ENCODE results near the gene RRM1. TPM values are rescaled to one million over a fixed set of nuclear protein-coding genes. Genes with fewer than 3 reads are reported as not detected.

The RRM1 gene
- total and polyA plus RNA-seq, 4 donors, result 8.0 to 69.9 (median 16.3) TPM

GRCh38 chr11:4065601-4066377, 28.8 kb upstream of the RRM1 start:
- no peak for DNase-seq (ENCODE audit: low spot score)
- no peak overlapping the region for H3K4me3 ChIP-seq (ENCODE audit: low read depth in 1 of 3, low read length in 3 of 3)
- H3K9me3 ChIP-seq (ENCODE audit: control insufficient read depth in 4 of 4, low read length in 3 of 4), result no peaks in the 10 kb centered on the region
- TF ChIP-seq JUND (IDR thresholded peaks at IDR 0.05), result no peak
- no peak for TF ChIP-seq FOXA1 (IDR thresholded peaks at IDR 0.05)
- TF ChIP-seq RAD21 (IDR thresholded peaks at IDR 0.05), result no peak
- peaks cover 0 to 6% (median 0%) of the 10 kb centered on the region in 4 donors for H3K4me1 ChIP-seq (ENCODE audit: control insufficient read depth in 4 of 4, insufficient read depth in 4 of 4, low read length in 3 of 4)
- peaks cover 0 to 15% (median 3%) of the 10 kb centered on the region in 4 donors for H3K36me3 ChIP-seq (ENCODE audit: control insufficient read depth in 4 of 4, insufficient read depth in 3 of 4, low read depth in 1 of 4, low read length in 3 of 4)
- H3K9ac ChIP-seq (ENCODE audit: low read depth in 1 of 2, low read length in 2 of 2), result no peak overlapping the region
- 88% methylated on average over 2 of the region's 2 CpGs for WGBS
- no peak overlapping the region for H3K27ac ChIP-seq (ENCODE audit: low read depth in 1 of 2, low read length in 2 of 2)
- no peaks in the 10 kb centered on the region for H3K27me3 ChIP-seq (ENCODE audit: control insufficient read depth in 4 of 4, insufficient read depth in 4 of 4, low read length in 3 of 4)

- Histone ChIP-seq H3K36me3 (ENCODE audit: control insufficient read depth in 4 of 4, insufficient read depth in 3 of 4, low read depth in 1 of 4, low read length in 3 of 4) (peaks cover 0 to 8% (median under 1%) of the 10 kb centered on the region in 4 donors), H3K4me3 (ENCODE audit: low read depth in 1 of 3, low read length in 3 of 3) (no peak overlapping the region), H3K4me1 (ENCODE audit: control insufficient read depth in 4 of 4, insufficient read depth in 4 of 4, low read length in 3 of 4) (peaks cover 0 to 6% (median 0%) of the 10 kb centered on the region in 4 donors), H3K27me3 (ENCODE audit: control insufficient read depth in 4 of 4, insufficient read depth in 4 of 4, low read length in 3 of 4) (no peaks in the 10 kb centered on the region), H3K9ac (ENCODE audit: low read depth in 1 of 2, low read length in 2 of 2) (no peak overlapping the region), H3K9me3 (ENCODE audit: control insufficient read depth in 4 of 4, low read length in 3 of 4) (no peaks in the 10 kb centered on the region), H3K27ac (ENCODE audit: low read depth in 1 of 2, low read length in 2 of 2) (no peak overlapping the region)
- WGBS, result 69% methylated on average over 5 of the region's 5 CpGs
- no peak for DNase-seq (ENCODE audit: low spot score)
- TF ChIP-seq SP1 (IDR thresholded peaks at IDR 0.05) (no peak), HNF4G (IDR thresholded peaks at IDR 0.05) (no peak), ZBTB33 (IDR thresholded peaks at IDR 0.05) (no peak), YY1 (IDR thresholded peaks at IDR 0.05) (no peak), HNF4A (conservative IDR thresholded peaks at IDR 0.05) (no peak), CTCF (IDR thresholded peaks at IDR 0.05; ENCODE audit: low read depth, low read length, missing input control) (no peak), FOXA1 (IDR thresholded peaks at IDR 0.05) (no peak), REST (IDR thresholded peaks at IDR 0.05) (no peak), MAX (IDR thresholded peaks at IDR 0.05) (no peak), JUND (IDR thresholded peaks at IDR 0.05) (no peak), ATF3 (IDR thresholded peaks at IDR 0.05) (no peak), RXRA (IDR thresholded peaks at IDR 0.05) (no peak), NR2F2 (IDR thresholded peaks at IDR 0.05) (no peak), EGR1 (IDR thresholded peaks at IDR 0.05; ENCODE audit: low read depth in 2 of 2) (no peak), GABPA (IDR thresholded peaks at IDR 0.05 in 1 of 2, conservative IDR thresholded peaks at IDR 0.05 in 1 of 2) (no peak), RAD21 (IDR thresholded peaks at IDR 0.05) (no peak), TAF1 (conservative IDR thresholded peaks at IDR 0.05) (no peak)
These were observed 27.7 kb upstream of the RRM1 start for GRCh38 chr11:4066910-4067309.
